Esophagus muscularis mucosa (tissue), 4 donors: ENCODE results near the gene POLR2E. TPM values are rescaled to one million over a fixed set of nuclear protein-coding genes. Genes with fewer than 3 reads are reported as not detected.

ENCODE experiments used
- DNase-seq: peaks from one replicate; pipeline ENCODE4 v3.0.0-alpha.2; 2017; ENCODE audit errors: extremely low spot score
- H3K27ac ChIP-seq, 4 donors: fragments of 200-600 bp; sonication (generic); replicated peaks in 1 of 4; 1 replicate in 3 of 4; 2 replicates in 1 of 4; pipeline ENCODE4 v1.5.1; 2016 to 2019; ENCODE audit warnings: mild to moderate bottlenecking in 1 of 4
- H3K27me3 ChIP-seq, 4 donors: fragments of 200-600 bp; sonication (generic); one replicate each; pipeline versions ENCODE4 v1.5.1 to v1.6.0; 2016 to 2019
- H3K36me3 ChIP-seq, 4 donors: fragments of 200-600 bp; sonication (generic); one replicate each; pipeline ENCODE4 v1.5.1; 2016 to 2019
- H3K4me1 ChIP-seq, 4 donors: fragments of 200-600 bp; sonication (generic); one replicate each; pipeline ENCODE4 v1.5.1; 2016 to 2019
- H3K4me3 ChIP-seq, 4 donors: fragments of 200-600 bp; sonication (generic); 1 replicate in 2 of 4; 2 replicates in 2 of 4; pipeline ENCODE4 v1.5.1; 2016 to 2019; ENCODE audit warnings: mild to moderate bottlenecking in 4 of 4, moderate library complexity in 1 of 4
- H3K9me3 ChIP-seq, 4 donors: fragments of 200-600 bp; sonication (generic); 1 replicate in 3 of 4; 2 replicates in 1 of 4; pipeline ENCODE4 v1.5.1; 2016 to 2019
- EP300 ChIP-seq: sonication (generic); formaldehyde crosslinking; IDR thresholded peaks from one replicate; pipeline ENCODE4 v1.6.1; 2017; ENCODE audit warnings: antibody characterized with exemption
- POLR2A ChIP-seq: fragments of 450-650 bp; IDR thresholded peaks from one replicate; pipeline ENCODE4 v1.6.1; 2017; ENCODE audit warnings: antibody characterized with exemption, moderate library complexity, mild to moderate bottlenecking, low read depth
- POLR2AphosphoS5 ChIP-seq, 2 donors: sonication (generic); formaldehyde crosslinking; IDR thresholded peaks; one replicate each; pipeline ENCODE4 v1.6.1; 2017; ENCODE audit warnings: antibody characterized with exemption in 2 of 2
- WGBS: methylation state at CpG from one replicate; pipeline ENCODE4 v1.1.5; 2018; 5-methylcytosine and 5-hydroxymethylcytosine counted together
- intact Hi-C: fragments of 100-400 bp; cut with DNase I; formaldehyde crosslinking; loops from one replicate; pipeline ENCODE4 v1.15.1; 2023
- total RNA-seq, 4 donors: library from RNA; depleted of rRNA; stranded (reverse); fragments of >200 nt; gene quantifications; one replicate each; pipeline versions ENCODE4 v1.1.0 to v1.2.1, GENCODE V29; 2016
- TF ChIP-seq, protein P1 (sequence below), 3 experiments: fragments of 200-600 bp in 2 of 3; fragments of 450-650 bp in 1 of 3; sonication (generic) in 2 of 3; IDR thresholded peaks; one replicate each; pipeline ENCODE4 v1.5.1; 2017 to 2019; ENCODE audit warnings: antibody characterized with exemption in 3 of 3, mild to moderate bottlenecking in 2 of 3, moderate library complexity in 1 of 3

The POLR2E gene
- total RNA-seq, 4 donors from 2014 or later, result 96.8 to 198 (median 135) TPM

- Histone ChIP-seq H3K36me3 (peaks cover 0 to 5% (median 3%) of the 10 kb centered on the region in 4 donors), H3K27ac (peak overlapping the region; percentile 91 to 100 (median 96)), H3K4me3 (no peak overlapping the region), H3K9me3 (no peaks in the 10 kb centered on the region), H3K27me3 (no peaks in the 10 kb centered on the region), H3K4me1 (peaks cover 67 to 74% (median 72%) of the 10 kb centered on the region in 4 donors)
- intact Hi-C loops, result no loop called here
- TF ChIP-seq, protein P1, sequence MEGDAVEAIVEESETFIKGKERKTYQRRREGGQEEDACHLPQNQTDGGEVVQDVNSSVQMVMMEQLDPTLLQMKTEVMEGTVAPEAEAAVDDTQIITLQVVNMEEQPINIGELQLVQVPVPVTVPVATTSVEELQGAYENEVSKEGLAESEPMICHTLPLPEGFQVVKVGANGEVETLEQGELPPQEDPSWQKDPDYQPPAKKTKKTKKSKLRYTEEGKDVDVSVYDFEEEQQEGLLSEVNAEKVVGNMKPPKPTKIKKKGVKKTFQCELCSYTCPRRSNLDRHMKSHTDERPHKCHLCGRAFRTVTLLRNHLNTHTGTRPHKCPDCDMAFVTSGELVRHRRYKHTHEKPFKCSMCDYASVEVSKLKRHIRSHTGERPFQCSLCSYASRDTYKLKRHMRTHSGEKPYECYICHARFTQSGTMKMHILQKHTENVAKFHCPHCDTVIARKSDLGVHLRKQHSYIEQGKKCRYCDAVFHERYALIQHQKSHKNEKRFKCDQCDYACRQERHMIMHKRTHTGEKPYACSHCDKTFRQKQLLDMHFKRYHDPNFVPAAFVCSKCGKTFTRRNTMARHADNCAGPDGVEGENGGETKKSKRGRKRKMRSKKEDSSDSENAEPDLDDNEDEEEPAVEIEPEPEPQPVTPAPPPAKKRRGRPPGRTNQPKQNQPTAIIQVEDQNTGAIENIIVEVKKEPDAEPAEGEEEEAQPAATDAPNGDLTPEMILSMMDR (IDR thresholded peaks at IDR 0.05), result no peak
- TF ChIP-seq EP300, result no peak
- TF ChIP-seq POLR2AphosphoS5 (IDR thresholded peaks at IDR 0.05), result no peak
- no peak for TF ChIP-seq POLR2A
- no peak for DNase-seq
- WGBS, result 70% methylated on average over 14 of the region's 15 CpGs
Measured at GRCh38 chr19:1098177-1099051, 3.2 kb upstream of the POLR2E start.

GRCh38 chr19:1097810-1098176 lies 2.6 kb upstream of the POLR2E start:
- H3K4me3 ChIP-seq, result no peak overlapping the region
- H3K27me3 ChIP-seq, result no peaks in the 10 kb centered on the region
- peak overlapping the region in 2 of 4 donors; percentile 95 to 100 for H3K27ac ChIP-seq
- DNase-seq, result no peak
- intact Hi-C loops, result no loop called here
- no peak for TF ChIP-seq EP300
- TF ChIP-seq, protein P1 (IDR thresholded peaks at IDR 0.05), result no peak
- no peak for TF ChIP-seq POLR2A
- TF ChIP-seq POLR2AphosphoS5 (IDR thresholded peaks at IDR 0.05), result no peak
- 88% methylated on average over 7 of the region's 7 CpGs for WGBS
- peaks cover 0 to 11% (median 8%) of the 10 kb centered on the region in 4 donors for H3K36me3 ChIP-seq
- no peaks in the 10 kb centered on the region for H3K9me3 ChIP-seq
- H3K4me1 ChIP-seq, result peaks cover 61 to 73% (median 70%) of the 10 kb centered on the region in 4 donors

- intact Hi-C loops, result loop anchor here (5.0 kb wide), 1 partner anchor 52 kb away; the partner anchor contains the start of gene ABCA7
- WGBS, result 3% methylated on average over 8 of the region's 19 CpGs
- H3K27ac ChIP-seq, result peak overlapping the region; percentile 73 to 83 (median 77)
Measured at GRCh38 chr19:1094655-1094977, 559 bp downstream of the POLR2E start.

GRCh38 chr19:1093811-1094553 lies 1.2 kb downstream of the POLR2E start:
- WGBS, result 69% methylated on average over 25 of the region's 32 CpGs
- no peak for DNase-seq
- H3K9me3 ChIP-seq, result no peaks in the 10 kb centered on the region
- H3K27me3 ChIP-seq, result no peaks in the 10 kb centered on the region
- peak overlapping the region in 1 of 4 donors; percentile 78 for H3K27ac ChIP-seq
- intact Hi-C loops, result loop anchor here (5.0 kb wide), 1 partner anchor 52 kb away; the partner anchor contains the start of gene ABCA7
- TF ChIP-seq, protein P1 (IDR thresholded peaks at IDR 0.05), result no peak
- TF ChIP-seq EP300, result no peak
- TF ChIP-seq POLR2A, result no peak
- no peak for TF ChIP-seq POLR2AphosphoS5 (IDR thresholded peaks at IDR 0.05)
- H3K4me3 ChIP-seq, result peak overlapping the region; percentile 70 to 99 (median 87)
- H3K36me3 ChIP-seq, result peaks cover 13 to 49% (median 46%) of the 10 kb centered on the region in 4 donors
- H3K4me1 ChIP-seq, result peaks cover 23 to 51% (median 38%) of the 10 kb centered on the region in 4 donors

More at GRCh38 chr19:1094655-1094977, 559 bp downstream of the POLR2E start:
- no peak for TF ChIP-seq POLR2A
- TF ChIP-seq POLR2AphosphoS5 (IDR thresholded peaks at IDR 0.05), result no peak
- peaks cover 29 to 51% (median 42%) of the 10 kb centered on the region in 4 donors for H3K4me1 ChIP-seq
- no peak for DNase-seq
- H3K27me3 ChIP-seq, result no peaks in the 10 kb centered on the region
- peaks cover 8 to 43% (median 39%) of the 10 kb centered on the region in 4 donors for H3K36me3 ChIP-seq
- peak overlapping the region; percentile 70 to 99 (median 87) for H3K4me3 ChIP-seq
- no peaks in the 10 kb centered on the region for H3K9me3 ChIP-seq
